GM21423 (cell line): Measurements from ENCODE around the gene KDF1.

ENCODE experiments used
- ATAC-seq: cut with Tn5 transposase; IDR thresholded peaks from one replicate; pipeline ENCODE4 v1.9.1; 2021; ENCODE audit warnings: mild to moderate bottlenecking, moderate library complexity; ENCODE audit not compliant: unreplicated experiment

KDF1 gene, protein sequence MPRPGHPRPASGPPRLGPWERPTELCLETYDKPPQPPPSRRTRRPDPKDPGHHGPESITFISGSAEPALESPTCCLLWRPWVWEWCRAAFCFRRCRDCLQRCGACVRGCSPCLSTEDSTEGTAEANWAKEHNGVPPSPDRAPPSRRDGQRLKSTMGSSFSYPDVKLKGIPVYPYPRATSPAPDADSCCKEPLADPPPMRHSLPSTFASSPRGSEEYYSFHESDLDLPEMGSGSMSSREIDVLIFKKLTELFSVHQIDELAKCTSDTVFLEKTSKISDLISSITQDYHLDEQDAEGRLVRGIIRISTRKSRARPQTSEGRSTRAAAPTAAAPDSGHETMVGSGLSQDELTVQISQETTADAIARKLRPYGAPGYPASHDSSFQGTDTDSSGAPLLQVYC

DNA sequence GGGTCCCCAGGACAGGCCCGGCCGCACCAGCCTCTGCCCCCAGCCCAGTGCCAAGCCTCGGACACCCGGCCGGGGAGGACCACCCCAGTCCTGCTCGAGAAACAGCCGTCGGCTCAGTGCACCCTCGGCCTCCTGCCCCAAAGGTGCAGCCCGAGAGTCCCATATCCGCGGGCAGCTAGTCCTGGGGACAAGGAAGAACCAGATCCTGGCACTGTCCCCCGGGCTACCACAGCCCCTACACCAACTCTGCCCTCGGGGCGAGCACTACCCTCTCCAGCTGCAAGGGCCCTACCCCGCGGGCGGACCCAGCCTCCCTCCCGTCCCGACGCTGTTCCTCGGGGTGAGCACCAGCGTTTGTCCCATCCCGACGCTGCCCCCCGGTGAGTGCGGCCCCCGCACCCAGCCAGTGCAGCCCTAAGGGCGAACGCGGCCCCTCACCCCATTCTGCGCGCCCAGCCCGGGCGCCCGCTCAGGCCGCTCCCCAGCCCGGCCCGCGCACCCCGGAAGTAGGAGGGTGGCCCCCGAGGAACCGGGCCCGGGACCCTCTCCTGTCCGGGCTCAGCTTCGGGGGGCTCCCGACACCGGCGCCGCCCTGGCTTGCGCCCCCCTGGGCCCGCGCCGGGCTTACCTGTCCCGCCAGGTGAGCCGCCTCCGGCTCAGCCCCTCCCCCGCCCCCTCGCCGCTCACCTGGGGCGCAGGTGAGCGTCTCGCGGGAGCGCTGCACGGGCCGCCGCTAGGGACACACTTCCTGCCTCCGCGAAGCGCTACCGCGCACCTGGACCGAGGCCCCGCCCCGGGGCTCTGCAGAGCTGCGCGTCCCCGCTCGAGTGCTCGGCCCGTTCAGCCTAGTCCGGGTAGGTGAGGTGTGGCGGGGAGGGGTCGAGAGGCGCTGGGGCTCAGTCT, at the start of gene KDF1:
Gene KDF1 (minus strand): TSS at position 747 of the 903 bp plus-strand sequence. CDS start 8,088 bp downstream, outside the sequence.
- no peak for ATAC-seq

DNA sequence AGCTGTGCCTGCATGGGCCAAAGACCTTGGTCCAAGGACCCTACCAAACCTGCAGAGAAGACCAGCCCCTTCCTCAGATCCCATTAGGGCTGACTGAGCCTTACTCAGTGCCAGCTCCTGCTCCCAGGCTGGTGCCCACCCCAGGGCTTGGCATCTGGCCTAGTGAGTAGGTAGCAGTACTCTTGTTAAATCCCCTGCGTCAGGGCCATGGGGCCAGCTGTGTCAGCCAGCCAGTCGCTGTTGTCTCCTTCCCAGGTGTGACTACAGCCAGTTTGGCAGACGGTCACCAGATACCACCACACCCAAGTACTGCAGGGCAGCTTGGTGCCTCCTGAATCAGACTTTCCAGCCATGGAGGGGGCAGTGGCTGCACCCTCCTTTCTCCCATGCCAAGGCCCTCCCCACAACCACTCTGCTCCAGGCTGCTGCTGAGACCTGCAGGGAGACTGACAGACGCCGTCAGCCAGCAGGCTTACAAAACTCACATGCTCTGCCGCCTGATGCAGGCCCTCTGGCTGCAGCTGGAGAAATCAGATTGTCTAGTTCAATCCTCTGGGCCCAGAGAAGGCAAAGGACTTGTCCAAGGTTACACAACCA, 49.4 kb upstream of the KDF1 start:
- no peak for ATAC-seq

DNA sequence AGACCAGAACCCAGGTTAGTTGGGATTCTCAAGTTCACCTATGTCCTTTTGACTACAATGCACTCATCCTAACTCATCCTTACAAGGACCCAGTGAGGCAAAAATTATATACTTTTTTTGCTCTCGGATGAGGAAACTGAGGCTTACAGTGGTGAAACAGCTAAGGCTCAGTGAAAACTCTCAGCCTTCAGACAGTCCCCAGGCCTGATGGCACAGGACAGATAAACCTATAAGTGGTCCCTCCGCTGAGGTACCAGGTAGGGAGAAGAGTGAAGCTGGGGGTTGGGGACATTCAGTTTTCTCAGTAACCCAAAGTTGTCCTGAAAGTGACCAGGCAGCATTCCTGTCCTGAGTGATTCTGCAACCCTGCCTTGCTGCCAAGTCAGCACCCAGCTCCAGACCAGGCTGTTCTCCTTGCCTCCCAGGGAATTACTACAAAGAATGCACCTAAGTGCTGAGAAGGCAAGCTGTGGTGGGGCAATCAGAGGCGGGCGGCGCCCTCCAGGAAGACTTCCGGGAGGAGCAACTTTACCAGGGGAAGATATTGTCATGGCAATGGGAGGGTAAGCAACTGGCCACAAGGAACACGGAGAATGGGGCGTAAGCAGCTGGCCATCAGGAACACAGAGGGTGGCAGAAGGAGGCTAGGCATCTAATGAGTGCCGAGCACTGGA, 47.8 kb upstream of the KDF1 start:
- no peak for ATAC-seq

DNA sequence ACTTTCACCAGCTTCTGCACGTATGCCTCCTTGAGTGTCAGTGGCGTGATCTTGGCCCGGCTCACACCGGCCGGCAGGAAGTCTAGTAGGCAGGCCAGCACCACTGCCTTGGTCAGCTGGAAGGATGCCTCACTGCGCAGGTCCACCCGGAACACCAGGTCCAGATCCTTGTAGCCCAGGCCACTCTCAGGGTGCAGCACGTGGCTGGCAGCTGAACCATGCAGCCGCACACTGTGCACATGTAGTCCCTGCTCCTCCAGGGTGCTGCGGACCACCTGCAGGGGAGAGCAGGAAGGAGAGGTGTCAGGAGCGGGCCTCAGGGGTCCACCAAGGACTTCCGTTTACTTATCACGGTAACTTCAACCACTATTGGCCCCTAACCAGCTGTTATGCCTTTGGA, 46.4 kb upstream of the KDF1 start:
- no peak for ATAC-seq

DNA sequence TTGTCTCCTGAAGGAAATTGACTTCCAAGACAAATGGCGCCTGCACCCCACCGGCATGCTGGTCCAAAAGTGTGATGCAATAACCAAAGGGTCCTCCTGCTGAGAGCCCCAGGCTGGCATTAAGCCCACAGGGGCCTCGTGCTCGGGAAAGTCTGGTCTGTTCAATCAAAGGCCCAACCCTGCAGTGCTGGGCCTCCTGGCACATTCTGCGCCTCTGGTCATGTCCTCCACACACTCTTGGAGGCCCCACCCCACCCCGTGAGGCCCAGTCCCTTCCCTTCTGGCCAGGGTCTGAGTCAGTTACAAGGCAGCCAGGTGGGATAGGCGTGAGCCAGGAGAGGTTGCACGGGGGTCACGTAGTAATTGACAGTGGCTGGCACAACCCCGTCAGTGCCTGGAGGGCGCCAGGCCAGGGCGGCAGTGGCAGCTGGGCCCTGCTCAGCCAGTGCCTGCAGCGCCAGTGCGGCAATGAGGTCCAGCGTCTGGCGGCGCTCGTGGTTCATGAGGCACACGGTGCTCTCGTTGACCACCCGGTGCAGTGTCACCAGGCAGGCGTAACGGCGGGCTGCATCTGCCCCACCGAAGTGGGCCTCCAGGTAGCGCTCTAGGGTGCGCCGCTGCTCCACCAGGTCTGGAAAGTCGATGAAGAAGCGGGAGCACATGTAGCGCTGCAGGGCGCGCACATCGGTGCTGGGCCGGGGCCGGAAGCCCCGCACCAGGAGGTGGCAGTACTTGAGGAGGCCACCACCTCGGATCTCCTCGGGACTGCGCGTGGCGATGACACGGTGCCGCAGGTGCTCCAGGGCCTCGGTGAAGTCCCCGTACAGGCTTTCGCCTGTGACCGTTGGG, 45.6 kb upstream of the KDF1 start:
- ATAC-seq = no peak

DNA sequence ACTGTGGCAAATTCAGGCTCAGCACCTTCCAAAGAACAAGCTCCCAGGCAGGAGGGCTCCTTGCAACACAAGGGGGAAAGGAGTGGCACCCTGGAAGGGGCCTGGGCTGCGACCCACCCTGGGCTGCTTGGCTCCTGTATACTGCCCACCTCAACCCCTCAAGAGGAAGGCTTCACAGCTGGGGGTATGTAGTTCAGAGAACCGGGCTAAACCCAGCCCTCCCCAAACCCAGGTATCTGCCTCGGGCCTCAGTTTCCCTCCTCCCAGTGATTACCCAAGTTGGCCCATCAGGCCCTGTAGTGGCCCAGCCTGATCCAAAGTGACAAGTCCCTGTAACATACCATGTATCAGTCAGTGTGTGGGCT, 44.9 kb upstream of the KDF1 start:
- ATAC-seq = no peak

DNA sequence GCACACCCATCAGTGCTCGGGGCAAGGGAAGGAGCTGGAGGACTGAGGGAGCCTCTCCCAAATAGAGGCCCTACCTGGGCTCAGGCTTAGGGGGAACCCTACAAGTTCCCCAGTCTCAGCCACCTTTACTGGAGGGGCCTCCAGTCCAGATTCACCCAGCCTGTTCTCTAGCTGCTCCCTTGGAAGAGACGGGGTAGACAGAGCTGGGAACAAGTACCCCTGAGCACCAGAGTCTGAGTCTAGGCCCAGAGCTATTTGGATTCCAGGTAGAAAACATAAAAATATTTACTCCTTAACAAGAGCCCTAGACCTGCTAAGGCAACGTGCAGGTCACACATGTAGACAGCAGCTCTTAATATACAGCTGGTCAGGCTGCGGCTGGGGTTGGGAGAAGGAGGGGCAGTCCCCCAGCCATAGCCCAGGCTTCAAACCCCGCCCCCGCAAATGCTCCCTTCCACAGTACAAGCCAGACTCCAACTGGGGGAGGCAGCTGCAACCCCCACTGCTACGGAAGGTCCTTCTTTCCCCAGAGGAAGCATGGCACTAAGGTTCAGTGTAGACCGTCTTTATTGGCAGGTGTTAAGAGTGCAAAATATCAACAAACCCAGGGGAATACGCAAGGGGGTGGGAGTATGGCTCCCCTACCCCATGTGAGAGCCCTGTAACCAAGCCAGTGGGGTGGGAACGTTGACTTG, 44.4 kb upstream of the KDF1 start:
- no peak for ATAC-seq

DNA sequence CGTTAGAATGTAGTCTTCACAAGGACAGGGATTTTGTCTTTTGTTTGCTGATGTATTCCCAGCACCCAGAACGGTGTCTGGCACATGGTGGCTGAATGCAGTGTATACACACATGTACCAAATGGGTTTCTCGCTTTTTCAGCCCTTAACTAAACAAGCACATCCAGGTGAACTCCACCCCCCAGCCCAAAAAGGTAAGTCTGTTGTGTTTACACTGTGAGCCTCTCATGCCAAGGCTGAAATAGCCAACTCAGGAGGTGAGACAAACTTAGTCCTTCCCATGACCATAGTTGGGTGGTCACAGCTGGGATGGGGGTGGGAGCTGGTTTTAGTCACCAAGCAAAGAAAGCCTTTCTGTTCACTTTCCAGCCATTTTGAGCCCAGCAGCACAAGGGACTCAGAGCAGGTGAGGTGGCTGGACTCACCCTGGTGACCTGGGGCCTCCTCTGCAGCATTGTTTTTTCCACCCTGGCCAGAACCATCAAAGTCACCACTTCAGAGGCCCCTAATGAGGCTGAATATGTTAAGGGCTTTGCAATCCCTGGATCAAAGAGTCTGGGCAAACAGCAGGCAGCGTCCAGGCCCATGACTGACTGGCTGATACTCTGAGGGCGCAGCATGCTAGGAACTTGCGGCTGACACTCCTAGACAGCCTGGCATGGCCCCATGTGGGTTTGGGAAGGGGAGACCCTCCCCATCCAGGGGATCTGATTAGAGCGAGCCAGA, 43.6 kb upstream of the KDF1 start:
- ATAC-seq = no peak

DNA sequence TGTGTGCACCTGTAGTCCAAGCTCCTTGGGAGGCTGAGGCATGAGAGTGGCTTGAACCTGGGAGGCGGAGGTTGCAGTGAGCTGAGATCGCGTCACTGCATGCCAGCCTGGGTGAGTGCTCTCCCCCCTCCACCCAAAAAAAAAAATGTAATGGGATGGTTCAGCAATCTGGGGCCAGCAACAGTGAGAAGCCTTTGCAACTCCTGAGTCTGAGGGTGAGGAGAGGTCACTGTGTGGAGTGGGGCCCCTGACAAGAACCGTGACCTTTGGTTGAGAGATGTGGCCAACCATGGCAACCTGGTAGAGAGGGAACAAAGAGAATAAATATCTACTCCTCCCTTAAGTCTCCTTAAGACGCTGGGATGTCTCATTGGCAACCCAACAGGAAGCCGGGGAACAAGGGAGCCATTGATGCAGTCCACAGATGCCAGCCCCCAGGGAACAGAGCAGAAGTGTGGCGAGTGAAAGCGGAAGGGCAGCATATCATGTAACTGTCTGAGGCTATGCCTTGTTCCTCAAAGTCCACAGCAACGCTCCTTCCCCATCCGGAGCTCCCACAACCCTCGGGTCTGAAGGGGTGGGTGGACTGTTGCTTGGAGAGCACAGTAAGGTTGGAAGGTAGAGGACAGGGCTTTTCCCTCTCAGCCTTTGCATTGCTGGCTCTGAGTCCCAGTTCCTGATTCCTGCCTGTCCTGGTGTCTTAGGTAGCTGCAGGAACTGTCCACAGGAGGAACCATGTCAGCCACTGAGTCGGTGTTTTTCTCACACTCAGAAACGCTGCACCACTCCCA, 41.5 kb upstream of the KDF1 start:
- ATAC-seq = no peak

DNA sequence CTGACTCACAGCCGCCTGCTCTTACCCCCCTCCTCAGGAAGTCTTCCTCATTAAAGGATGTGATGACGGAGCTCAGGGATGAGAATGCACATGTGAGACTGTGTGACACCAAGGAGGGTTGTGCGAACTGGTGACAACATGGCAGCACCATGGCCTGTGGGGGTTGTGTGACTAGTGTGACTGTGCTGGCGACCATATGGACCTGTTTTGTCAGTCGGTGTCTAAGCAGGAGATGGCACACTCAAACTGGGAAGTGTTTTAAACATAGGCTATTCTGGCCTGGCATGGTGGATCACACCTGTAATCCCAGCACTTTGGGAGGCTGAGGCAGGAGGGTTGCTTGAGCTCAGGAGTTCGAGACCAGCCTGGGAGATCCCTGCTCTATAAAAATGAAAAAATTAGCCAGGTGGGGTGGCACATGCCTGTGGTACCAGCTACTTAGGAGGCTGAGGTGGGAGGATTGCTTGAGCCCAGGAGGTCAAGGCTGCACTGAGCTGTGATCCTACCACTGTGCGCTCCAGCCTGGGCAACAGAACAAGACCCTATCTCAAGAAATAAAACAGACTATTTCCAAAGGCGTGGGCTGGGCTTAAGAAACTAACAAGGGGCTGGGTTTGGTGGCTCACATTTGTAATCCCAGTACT, 40.7 kb upstream of the KDF1 start:
- ATAC-seq = no peak

DNA sequence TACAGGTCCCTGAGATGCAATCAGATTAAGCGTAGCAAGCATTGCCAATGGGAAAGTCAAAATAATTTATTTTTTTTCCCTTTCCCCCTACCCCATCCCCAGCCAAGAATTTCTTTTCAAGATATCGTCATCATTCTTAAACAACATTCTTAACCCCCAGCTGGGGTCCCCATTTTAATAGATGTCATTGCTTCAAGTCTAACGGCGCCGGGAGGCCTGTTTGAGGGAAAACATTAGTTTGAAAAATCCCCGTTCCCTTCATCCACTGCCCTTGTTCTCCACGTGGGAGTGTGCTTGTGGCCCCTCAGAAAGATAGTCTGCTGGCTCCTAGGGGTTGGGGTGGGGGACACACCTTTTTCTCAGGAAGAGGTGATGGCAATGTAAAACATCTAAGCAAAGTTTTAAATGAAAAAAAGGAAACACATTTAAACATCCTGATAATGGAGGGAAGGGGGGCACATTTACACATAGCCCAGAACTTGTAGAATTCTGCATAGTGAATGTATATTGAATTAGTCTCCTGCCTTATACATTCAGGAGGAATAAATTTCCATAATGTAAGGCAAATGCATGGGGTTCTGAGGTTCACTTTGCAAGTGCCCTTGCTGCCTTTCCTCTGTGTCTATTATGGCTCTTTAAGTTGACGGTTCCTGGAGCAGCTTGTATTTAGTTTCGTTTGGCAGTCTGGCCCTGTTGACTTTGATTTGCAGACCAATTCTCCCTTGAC, 40.0 kb upstream of the KDF1 start:
- no peak for ATAC-seq

DNA sequence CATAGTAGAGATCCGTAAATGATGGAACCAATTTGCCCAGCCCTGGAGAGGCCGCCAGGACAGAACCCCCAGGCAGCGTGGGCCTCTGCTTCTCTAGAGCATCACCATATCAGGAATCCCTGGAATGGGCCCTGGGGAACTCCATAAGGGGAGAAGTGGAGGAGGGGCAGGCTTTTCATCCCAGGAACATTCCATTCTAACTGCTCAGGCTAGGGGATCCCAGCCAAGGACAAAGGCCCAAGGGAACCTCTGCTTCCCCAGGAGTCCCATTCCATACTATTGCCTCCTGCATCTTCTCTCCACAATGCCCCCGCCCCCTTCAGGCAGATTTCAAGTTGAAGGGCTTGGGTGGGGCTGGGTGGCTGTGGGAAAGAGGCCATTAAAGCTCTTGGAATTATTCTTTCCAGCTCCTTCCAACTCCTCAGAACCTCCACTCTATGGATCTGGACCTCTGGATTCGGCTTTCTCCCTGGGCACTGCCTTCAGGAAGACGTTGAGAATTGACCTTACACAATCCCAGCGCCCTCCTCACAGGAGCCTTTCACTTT, 39.2 kb upstream of the KDF1 start:
- no peak for ATAC-seq

DNA sequence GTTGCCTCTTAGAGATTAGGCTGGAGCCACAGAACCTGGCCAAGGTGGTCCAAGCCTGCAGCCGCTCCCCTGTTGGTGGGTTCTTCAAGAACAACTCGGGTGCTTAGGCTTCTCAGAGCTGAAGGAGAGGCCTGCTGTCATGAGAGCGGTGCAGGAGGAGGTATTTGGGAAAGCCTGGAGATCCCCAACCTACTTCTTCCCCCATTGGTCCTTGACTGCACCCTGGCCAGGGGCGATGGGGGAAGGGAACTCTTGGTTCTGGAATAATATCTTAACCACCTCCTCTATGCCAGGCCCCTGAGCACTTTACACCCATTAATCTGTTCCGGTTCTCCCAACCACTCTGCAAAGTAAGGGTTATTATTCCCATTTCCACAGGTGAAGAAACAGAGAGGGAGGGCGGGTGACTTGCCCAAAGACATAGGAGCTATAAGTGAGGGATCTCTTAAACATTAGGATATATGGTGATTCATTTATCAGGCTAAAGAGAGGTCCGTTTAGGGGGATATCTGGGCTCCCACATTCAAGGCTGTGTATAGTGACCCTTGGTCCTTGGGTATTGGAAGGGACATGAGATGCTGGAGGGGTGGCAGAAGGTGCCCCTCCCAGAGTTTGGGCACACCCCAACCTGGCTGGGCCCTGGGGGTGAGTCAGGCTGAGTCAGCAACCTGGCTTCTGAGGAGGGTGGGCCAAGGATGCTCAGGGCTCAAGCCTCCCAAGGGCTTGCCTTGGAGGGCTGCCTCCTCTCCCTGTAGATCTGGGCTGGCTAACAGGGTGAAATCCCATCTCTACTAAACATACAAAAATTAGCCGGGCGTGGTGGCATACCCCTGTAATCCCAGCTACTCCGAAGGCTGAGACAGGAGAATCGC, 38.4 kb upstream of the KDF1 start:
- ATAC-seq = no peak

DNA sequence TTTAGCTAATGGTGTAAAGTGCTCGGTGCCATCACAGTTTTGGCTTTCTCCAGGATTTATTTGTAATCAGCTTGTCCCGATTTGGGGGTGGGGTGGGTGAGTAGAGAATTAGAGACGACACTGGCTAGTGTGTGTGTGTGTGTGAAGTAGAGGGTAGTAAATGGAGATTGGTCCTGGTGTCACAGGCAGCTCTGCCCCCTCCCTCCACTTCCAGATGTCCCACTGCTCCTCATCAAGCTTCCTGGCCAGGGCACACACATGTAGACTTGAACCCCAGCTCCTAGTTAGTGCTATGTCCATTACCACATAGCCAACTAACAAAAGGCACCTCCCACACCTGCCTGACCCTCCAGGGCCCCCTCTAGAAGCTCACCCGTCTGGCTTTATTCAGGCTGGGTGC, 36.4 kb upstream of the KDF1 start:
- no peak for ATAC-seq

DNA sequence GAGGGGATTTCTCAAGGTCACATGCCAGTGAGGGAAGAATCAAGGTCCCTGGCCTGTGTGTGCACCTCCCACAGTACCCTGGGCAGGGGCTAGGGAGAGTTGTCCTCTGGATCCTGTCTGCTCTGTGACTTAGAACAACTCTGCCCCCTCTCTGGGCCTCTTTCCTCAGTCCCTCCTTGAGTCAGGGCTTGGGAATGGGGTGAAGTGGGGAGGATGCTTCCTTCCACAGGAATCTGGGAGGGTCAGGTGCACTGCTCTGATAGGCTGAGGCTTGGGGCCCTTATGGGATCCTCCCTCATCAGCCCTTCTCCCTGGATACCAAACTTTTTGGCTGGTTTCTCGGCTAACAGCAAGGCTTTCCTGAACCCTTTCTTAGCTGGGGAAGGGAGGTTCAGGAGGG, 35.8 kb upstream of the KDF1 start:
- ATAC-seq = no peak
